Right lung (tissue), 5 donors: ENCODE results near the gene PDIA2. TPM values are rescaled to one million over a fixed set of nuclear protein-coding genes. Genes with fewer than 3 reads are reported as not detected.
"Not testable (repeated sequence)": the region's sequence is repeated elsewhere in the genome, so short reads cannot be mapped to it uniquely, and the experiment has no call there.

Experiments
- DNase-seq, 2 donors: peaks; one replicate each; pipeline ENCODE4 v3.0.0-alpha.2; 2013
- polyA plus RNA-seq, 5 donors: library from polyadenylated mRNA; unstranded; fragments of 120-200 nt; gene quantifications; one replicate each; pipeline versions ENCODE4 v1.2.1 to v1.2.3, GENCODE V29; 2013; ENCODE audit warnings: inconsistent platforms in 1 of 5, low replicate concordance in 1 of 5; ENCODE audit not compliant: insufficient read length in 5 of 5, insufficient read depth in 1 of 5

Gene PDIA2
- polyA plus RNA-seq, 5 donors, result 0.25 to 0.99 (median 0.49) TPM

- peak in 1 of 2 donors; percentile 23 for DNase-seq
Observed at GRCh38 chr16:330741-331140, 47.8 kb downstream of the PDIA2 start.

GRCh38 chr16:331181-331814, 48.3 kb downstream of the PDIA2 start:
- DNase-seq, result peak; percentile 76 to 82

DNA sequence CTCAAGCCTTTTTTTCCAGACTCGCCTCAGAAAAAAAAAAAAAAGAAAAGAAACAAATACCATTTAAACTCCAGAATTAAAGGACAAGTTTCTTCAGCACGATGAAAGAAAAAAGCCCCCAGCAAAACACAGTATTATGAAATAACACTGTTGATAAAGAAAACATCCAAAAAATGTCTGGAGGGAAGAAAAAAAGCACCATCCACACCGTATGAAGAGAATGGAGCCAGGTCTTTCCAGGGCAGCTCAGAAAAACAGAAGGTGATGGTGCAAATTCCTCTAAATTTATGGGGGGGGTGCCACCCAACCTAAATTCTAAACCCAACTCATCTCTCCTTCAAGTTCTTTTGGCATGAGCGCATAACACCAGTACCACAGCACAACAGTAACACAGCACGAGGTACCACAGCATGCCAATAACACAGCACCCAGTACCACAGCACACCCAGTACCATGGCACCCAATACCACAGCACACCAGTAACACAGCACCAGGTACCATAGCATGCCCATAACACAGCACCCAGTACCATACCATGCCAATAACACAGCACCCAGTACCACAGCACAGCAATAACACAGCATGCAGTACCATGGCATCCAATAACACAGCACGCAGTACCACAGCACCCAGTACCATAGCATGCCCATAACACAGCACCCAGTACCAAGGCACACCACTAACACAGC, 50.6 kb downstream of the PDIA2 start:
- DNase-seq, result no peak

DNA sequence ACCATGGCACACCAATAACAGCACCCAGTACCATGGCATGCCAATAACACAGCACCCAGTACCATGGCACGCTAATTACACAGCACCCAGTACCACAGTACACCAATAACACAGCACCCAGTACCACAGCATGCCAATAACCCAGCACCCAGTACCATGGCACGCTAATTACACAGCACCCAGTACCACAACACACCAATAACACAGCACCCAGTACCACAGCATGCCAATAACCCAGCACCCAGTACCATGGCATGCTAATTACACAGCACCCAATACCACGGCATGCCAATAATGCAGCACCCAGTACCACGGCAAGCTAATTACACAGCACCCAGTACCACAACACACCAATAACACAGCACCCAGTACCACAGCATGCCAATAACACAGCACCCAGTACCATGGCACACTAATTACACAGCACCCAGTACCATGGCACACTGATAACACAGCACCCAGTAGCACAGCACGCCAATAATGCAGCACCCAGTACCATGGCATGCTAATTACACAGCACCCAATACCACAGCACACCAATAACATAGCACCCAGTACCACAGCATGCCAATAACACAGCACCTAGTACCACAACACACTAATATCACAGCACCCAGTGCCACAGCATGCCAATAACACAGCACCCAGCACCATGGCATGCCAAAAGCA, 51.3 kb downstream of the PDIA2 start:
- not testable (repeated sequence) for DNase-seq

- DNase-seq, result not testable (repeated sequence)
Observed at GRCh38 chr16:334861-335632, 52.1 kb downstream of the PDIA2 start.

- no peak for DNase-seq
Observed at GRCh38 chr16:336269-336668, 53.3 kb downstream of the PDIA2 start.

Other genes with a start within 250 kb of the PDIA2 start
- 10 to 100 TPM in 3 of 5 donors, 1 to 10 TPM in 2; 9.0 to 13.7 (median 10.6) TPM for gene POLR3K, start 229.6 kb upstream of the PDIA2 start, polyA plus RNA-seq
- gene SNRNP25, start 229.3 kb upstream of the PDIA2 start, polyA plus RNA-seq, result 10 to 100 TPM; 35.8 to 57.7 (median 37.3) TPM
- 10 to 100 TPM; 32.1 to 48.2 (median 43.1) TPM for gene RHBDF1, start 210.5 kb upstream of the PDIA2 start, polyA plus RNA-seq
- gene MPG, start 204.9 kb upstream of the PDIA2 start, polyA plus RNA-seq, result 10 to 100 TPM; 19.5 to 50.8 (median 26.3) TPM
- gene NPRL3, start 144.5 kb upstream of the PDIA2 start, polyA plus RNA-seq, result 10 to 100 TPM; 26.8 to 37.3 (median 30.2) TPM
- 1 to 10 TPM in 4 of 5 donors, under 1 TPM in 1; 0.69 to 6.9 (median 4.8) TPM for gene HBZ, start 130.5 kb upstream of the PDIA2 start, polyA plus RNA-seq
- gene HBM, start 117.2 kb upstream of the PDIA2 start, polyA plus RNA-seq, result 10 to 100 TPM in 2 of 5 donors, 1 to 10 TPM in 3; 2.4 to 19.6 (median 7.0) TPM
- gene HBA2, start 110.3 kb upstream of the PDIA2 start, polyA plus RNA-seq, result 1,000 to 10,000 TPM; 1,399 to 4,244 (median 2,803) TPM
- gene HBA1, start 106.5 kb upstream of the PDIA2 start, polyA plus RNA-seq, result 1,000 to 10,000 TPM in 4 of 5 donors, 100 to 1,000 TPM in 1; 605 to 2,429 (median 1,859) TPM
- 1 to 10 TPM in 3 of 5 donors, under 1 TPM in 2; 0.36 to 1.9 (median 1.1) TPM for gene HBQ1, start 102.7 kb upstream of the PDIA2 start, polyA plus RNA-seq
- gene LUC7L, start 53.7 kb upstream of the PDIA2 start, polyA plus RNA-seq, result 100 to 1,000 TPM; 121 to 164 (median 135) TPM
- gene FAM234A, start 48.3 kb upstream of the PDIA2 start, polyA plus RNA-seq, result 10 to 100 TPM; 43.7 to 60.7 (median 49.0) TPM
- gene RGS11, start 7.2 kb upstream of the PDIA2 start, polyA plus RNA-seq, result 1 to 10 TPM; 2.0 to 5.4 (median 4.8) TPM
- 1 to 10 TPM in 2 of 5 donors, under 1 TPM in 3; 0.33 to 2.4 (median 0.69) TPM for gene ARHGDIG, start 2.6 kb upstream of the PDIA2 start, polyA plus RNA-seq
- gene AXIN1, start 69.6 kb downstream of the PDIA2 start, polyA plus RNA-seq, result 10 to 100 TPM; 12.0 to 23.1 (median 17.7) TPM
- 10 to 100 TPM; 44.1 to 67.7 (median 48.7) TPM for gene MRPL28, start 87.4 kb downstream of the PDIA2 start, polyA plus RNA-seq
- 10 to 100 TPM; 32.5 to 52.5 (median 37.7) TPM for gene PGAP6, start 98.8 kb downstream of the PDIA2 start, polyA plus RNA-seq
- 100 to 1,000 TPM; 155 to 247 (median 168) TPM for gene NME4, start 114.0 kb downstream of the PDIA2 start, polyA plus RNA-seq
- gene DECR2, start 118.7 kb downstream of the PDIA2 start, polyA plus RNA-seq, result 10 to 100 TPM in 3 of 5 donors, 1 to 10 TPM in 2; 7.9 to 27.0 (median 14.4) TPM
- 10 to 100 TPM; 42.7 to 56.7 (median 51.9) TPM for gene RAB11FIP3, start 142.5 kb downstream of the PDIA2 start, polyA plus RNA-seq
- 10 to 100 TPM; 13.0 to 39.5 (median 20.8) TPM for gene CAPN15, start 244.5 kb downstream of the PDIA2 start, polyA plus RNA-seq